ENCODE results near the gene AIFM2.

Gene AIFM2

GRCh38 chr10:70117646-70118045 is 15.0 kb downstream of the AIFM2 start:
- DNase-seq (ENCODE audit: low read depth, low spot score), result no peak
- no peak for TF ChIP-seq CTCF (IDR thresholded peaks at IDR 0.05; ENCODE audit: insufficient read depth, low read length, missing control alignments)
- H3K4me3 ChIP-seq (ENCODE audit: low read depth, low read length), result no peak overlapping the region
- CTCF ChIA-PET, result interaction anchor here (1.1 to 9.2 kb wide), 7 partner anchors 10 to 247 kb away, joined by 3 to 251 read pairs (median 48); partner anchors contain the start of gene TYSND1
- POLR2A ChIA-PET, result no interaction called here

DNA sequence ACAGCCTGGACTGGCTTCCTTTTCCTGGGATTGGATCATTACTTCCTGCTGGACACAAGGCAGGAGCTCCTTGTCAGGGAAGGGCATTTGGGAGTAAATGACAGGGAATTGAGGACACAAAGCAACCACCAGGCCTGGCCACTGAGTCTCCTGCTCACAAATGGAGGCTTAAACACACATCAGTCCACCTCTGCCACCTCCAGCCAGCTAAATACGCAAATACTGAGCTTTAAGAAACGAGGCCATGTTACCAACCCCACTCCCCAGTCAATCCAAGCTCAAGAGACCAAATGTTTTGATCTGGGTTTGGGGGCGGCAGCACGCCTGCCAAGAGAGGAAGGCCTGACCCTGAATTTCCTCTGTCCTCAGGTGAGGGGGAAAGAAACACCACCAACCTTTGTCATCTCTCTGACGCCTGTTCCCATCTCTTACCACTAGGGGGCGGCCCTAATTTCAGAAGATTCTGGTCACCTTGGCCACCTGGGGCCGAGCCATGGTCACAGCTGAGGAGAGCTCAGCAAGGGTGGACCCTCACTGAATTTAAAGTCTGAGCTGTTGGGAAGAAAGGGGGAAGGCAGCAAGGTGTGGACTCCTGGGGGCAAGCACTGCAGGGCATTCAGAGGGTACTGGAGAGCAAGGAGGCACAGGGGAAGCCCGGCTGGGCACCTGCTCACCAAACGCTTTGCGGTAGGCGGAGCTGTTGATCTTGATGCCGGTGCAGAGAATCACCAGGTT is 16.5 kb downstream of the AIFM2 start:
- ChIA-PET CTCF (interaction anchor here (0.6 to 9.2 kb wide), 51 partner anchors 12 to 718 kb away, joined by 3 to 251 read pairs (median 4); partner anchors contain the start of genes EIF4EBP2, SAR1A and TYSND1), POLR2A (interaction anchor here (0.9 kb wide), 1 partner anchor 30 kb away, joined by 3 read pairs; the partner anchor contains the start of gene TYSND1)
- DNase-seq (ENCODE audit: low read depth, low spot score), result no peak
- no peak overlapping the region for H3K4me3 ChIP-seq (ENCODE audit: low read depth, low read length)
- TF ChIP-seq CTCF (IDR thresholded peaks at IDR 0.05; ENCODE audit: insufficient read depth, low read length, missing control alignments), result peak; percentile 71

DNA sequence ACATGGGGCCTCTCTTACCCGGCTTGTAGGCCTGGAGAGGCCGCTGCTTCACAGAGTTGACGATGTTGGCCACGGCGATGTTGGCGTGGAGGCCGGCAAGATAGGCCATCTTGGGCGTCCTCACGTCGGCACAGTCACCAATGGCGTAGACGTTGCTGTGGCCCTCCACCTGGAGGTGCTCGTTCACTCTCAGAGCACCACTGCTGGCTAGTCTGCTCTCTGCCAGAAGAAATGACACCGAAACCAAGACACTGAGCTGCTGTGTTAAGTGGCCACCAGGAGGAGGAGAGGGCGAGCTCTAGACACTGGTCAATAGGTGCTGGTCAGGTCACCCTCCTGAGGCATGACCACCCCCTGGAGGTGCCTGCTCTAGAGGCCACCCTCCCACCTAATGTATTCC is 17.7 kb downstream of the AIFM2 start:
- no peak for DNase-seq (ENCODE audit: low read depth, low spot score)
- ChIA-PET CTCF (interaction anchor here (0.7 to 9.2 kb wide), 20 partner anchors 13 to 328 kb away, joined by 3 to 251 read pairs (median 8); partner anchors contain the start of gene TYSND1), POLR2A (no interaction called here)
- H3K4me3 ChIP-seq (ENCODE audit: low read depth, low read length), result no peak overlapping the region
- TF ChIP-seq CTCF (IDR thresholded peaks at IDR 0.05; ENCODE audit: insufficient read depth, low read length, missing control alignments), result no peak

DNA sequence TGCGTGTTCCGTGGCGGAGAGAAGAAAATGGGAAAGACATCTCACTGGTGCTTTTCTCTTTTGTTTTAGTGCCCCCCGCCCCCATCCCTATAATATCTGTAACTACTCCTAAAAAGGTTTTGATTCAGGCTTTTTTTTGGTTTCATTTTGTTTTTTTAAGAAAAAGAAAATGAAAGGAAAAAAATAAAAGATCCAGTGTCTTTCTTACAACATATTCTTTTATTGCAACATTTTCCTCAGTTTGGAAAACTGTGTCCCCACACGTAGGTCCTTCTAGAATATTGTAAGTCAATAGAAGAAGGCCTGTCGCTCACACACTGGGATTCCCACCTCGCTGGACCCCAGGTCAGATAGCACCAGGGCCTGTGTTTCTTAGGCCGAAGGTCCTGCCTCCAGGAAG is 20.6 kb downstream of the AIFM2 start:
- CTCF ChIA-PET, result interaction anchor here (9.2 kb wide), 1 partner anchor 11 kb away, joined by 251 read pairs; no protein-coding TSS in a partner anchor
- POLR2A ChIA-PET, result no interaction called here

GRCh38 chr10:70111496-70111895 is 21.1 kb downstream of the AIFM2 start:
- H3K4me3 ChIP-seq (ENCODE audit: low read depth, low read length), result no peak overlapping the region
- CTCF ChIA-PET, result no interaction called here
- DNase-seq (ENCODE audit: low read depth, low spot score), result no peak
- POLR2A ChIA-PET, result no interaction called here
- no peak for TF ChIP-seq CTCF (IDR thresholded peaks at IDR 0.05; ENCODE audit: insufficient read depth, low read length, missing control alignments)

More for the DNA sequence above, 20.6 kb downstream of the AIFM2 start:
- TF ChIP-seq CTCF (IDR thresholded peaks at IDR 0.05; ENCODE audit: insufficient read depth, low read length, missing control alignments), result no peak
- no peak overlapping the region for H3K4me3 ChIP-seq (ENCODE audit: low read depth, low read length)
- no peak for DNase-seq (ENCODE audit: low read depth, low spot score)

- TF ChIP-seq CTCF (IDR thresholded peaks at IDR 0.05; ENCODE audit: insufficient read depth, low read length, missing control alignments), result no peak
- POLR2A ChIA-PET, result no interaction called here
- no peak overlapping the region for H3K4me3 ChIP-seq (ENCODE audit: low read depth, low read length)
- no peak for DNase-seq (ENCODE audit: low read depth, low spot score)
- CTCF ChIA-PET, result interaction anchor here (1.3 to 18.6 kb wide), 4 partner anchors 8 to 15 kb away, joined by 3 to 251 read pairs (median 20); no protein-coding TSS in a partner anchor
Observed at GRCh38 chr10:70109064-70109729, 23.4 kb downstream of the AIFM2 start.

All from AG04449 (cell line).